ENCODE data around the gene KLF4.
"Not testable (repeated sequence)": the region's sequence is repeated elsewhere in the genome, so short reads cannot be mapped to it uniquely, and the experiment has no call there.

Gene KLF4

DNA sequence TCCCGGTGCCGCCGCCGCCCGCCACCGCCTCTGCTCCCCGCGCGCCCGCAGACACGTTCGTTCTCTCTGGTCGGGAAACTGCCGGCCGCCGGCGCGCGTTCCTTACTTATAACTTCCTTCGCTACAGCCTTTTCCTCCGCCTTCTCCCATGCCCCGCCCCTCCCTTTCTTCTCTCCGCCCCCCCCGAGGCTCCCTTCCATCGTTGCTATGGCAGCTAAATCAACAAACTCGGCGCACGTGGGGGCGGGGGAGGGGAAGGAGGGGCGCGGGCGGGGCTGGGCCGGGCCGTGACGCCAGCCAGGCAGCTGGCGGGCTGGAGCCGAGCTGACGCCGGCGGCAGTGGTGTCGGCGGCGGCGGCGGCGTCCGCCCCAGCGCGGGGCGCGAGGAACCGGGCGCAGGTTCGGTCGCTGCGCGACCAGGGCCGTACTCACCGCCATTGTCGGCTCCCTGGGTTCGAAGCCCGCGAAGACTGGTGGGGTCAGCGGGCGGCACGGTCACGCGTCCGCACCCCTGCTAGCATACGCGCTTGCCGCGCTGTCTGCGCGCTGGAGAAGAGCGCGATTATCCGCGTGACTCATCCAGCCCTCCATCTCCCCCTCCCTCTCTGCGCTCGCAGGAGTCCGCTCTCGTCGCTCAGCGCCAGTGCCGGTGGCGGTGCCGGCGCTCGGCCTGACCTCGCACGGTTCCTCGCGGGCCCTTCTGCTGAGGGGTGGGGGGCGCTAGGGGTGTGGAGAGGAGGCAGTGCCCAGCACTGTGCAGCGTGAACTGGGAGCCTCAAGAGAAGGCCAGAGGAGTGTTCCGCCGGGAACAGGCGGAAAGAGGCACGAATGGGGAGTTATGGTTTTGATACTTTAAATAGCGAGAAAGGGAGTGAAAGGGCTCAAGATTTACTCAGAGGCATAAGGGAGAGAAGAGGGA lies at the start of gene KLF4:
Gene KLF4 (minus strand): TSS at position 83 of the 919 bp plus-strand sequence. CDS start 597 bp downstream, outside the sequence.
- peak; percentile 85 for DNase-seq
- in situ Hi-C loops (cut with HindIII; ENCODE audit: low pct_ligation_motif_present, low pct_unique_long_range_greater_than_20kb, low sequenced_read_pairs): no loop called here

GRCh38 chr9:107536462-107536861 lies 46.9 kb upstream of the KLF4 start:
- in situ Hi-C loops (cut with HindIII; ENCODE audit: low pct_ligation_motif_present, low pct_unique_long_range_greater_than_20kb, low sequenced_read_pairs): no loop called here
- DNase-seq: no peak

- DNase-seq: no peak
- in situ Hi-C loops (cut with HindIII; ENCODE audit: low pct_ligation_motif_present, low pct_unique_long_range_greater_than_20kb, low sequenced_read_pairs): no loop called here
Measured at GRCh38 chr9:107534510-107535078, 45.0 kb upstream of the KLF4 start.

DNA sequence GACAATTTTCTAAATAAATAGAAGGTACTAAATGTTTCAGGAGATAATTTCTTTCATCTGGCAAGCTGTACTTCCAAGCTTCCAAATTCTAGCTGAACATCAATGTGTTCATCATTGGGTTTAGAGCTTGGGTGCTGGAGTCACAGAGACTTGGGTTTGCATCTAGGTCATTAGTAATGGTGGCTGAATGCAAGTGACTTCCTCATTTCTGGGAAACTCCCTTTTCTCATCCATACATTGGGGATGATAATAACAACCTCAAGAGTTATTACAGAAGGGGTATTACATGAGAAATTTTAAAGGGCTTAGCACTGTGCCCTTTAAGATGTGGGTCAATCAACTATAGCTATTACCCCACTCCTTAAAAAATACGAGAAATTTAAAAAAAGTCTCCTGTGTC lies 41.1 kb upstream of the KLF4 start:
- in situ Hi-C loops (cut with HindIII; ENCODE audit: low pct_ligation_motif_present, low pct_unique_long_range_greater_than_20kb, low sequenced_read_pairs): no loop called here
- DNase-seq: no peak

DNA sequence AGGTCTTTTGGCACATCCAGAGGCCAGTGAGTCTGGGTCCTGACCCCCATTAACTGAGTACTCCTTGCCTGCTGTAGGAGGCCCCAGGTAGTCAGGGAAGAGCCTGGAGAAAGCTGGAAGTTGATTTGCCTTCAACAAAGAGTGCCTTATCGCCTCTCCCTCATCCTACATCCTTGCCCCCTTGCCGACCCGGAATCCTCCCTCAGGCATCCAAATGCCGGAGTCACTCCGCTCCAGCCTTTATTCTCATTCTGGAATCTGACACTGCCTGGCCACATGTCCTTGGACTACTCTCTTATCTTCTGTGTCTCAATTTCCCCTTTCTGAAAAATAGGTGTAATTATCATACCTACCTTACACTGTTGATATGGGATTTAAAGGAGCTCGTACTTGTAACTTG lies 39.1 kb upstream of the KLF4 start:
- in situ Hi-C loops (cut with HindIII; ENCODE audit: low pct_ligation_motif_present, low pct_unique_long_range_greater_than_20kb, low sequenced_read_pairs): no loop called here
- no peak for DNase-seq

DNA sequence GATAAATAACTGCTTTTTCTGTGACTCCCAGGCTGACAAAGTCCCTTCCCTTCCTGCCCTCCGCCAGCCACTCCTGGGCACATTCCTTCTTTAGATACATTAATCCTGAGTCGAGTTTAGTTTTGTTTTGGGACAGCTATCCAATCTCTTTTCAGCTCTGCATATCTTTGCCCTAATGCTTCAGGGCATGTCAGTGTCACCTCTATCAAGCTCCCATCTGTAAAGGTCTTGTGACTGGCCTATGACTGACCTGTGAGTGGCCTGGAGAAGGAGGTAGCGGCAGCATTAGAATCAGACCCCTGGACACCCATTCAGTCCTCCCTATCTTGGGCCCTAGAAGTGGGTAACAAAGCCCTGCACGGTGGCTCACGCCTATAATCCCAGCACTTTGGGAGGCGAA lies 34.0 kb upstream of the KLF4 start:
- in situ Hi-C loops (cut with HindIII; ENCODE audit: low pct_ligation_motif_present, low pct_unique_long_range_greater_than_20kb, low sequenced_read_pairs): no loop called here
- no peak for DNase-seq

GRCh38 chr9:107520186-107520585 lies 30.6 kb upstream of the KLF4 start:
- in situ Hi-C loops (cut with HindIII; ENCODE audit: low pct_ligation_motif_present, low pct_unique_long_range_greater_than_20kb, low sequenced_read_pairs): no loop called here
- no peak for DNase-seq

GRCh38 chr9:107518037-107518807 lies 28.7 kb upstream of the KLF4 start:
- no peak for DNase-seq
- in situ Hi-C loops (cut with HindIII; ENCODE audit: low pct_ligation_motif_present, low pct_unique_long_range_greater_than_20kb, low sequenced_read_pairs): no loop called here

GRCh38 chr9:107513464-107514100 lies 24.0 kb upstream of the KLF4 start:
- no peak for DNase-seq
- in situ Hi-C loops (cut with HindIII; ENCODE audit: low pct_ligation_motif_present, low pct_unique_long_range_greater_than_20kb, low sequenced_read_pairs): no loop called here

DNA sequence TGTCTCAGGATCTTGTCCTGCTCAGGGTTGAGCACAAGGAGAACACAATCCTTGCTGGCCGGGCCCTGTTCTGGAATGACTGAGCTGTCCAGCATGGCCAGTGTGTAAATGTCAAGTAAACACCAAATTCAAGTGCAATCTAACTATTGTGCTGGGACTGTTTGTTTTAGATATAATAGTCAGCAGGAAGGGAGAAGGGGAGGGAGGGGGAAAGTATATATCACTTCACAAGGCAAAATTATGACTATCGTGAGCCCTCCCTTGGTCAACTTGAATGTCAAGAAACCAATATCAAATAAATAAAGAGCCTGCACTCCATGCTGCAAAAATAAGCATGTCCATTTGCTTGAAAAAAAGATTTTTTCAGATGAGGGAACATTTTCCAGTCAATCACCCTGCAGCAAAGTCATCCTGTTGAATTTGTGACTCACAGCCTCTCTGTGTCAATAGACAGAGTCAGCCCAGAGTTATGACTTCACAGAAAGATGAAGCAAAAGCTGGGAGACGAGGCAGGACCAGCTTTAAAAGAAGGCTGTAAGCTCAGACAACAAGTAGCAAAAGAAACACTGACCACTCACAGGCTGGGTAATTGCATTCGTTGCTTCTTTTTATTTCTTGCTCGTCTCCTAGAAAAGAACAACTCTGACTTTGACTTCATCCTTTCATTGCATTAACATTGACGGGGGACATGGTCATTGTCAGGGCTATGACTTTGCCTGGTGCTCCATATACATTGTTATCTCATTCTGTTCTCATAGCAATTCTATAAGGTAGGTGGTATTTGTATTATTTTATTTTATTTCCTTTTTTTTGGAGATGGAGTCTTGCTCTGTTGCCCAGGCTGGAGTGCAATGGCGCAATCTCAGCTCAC lies 15.3 kb upstream of the KLF4 start:
- DNase-seq: peak; percentile 45
- in situ Hi-C loops (cut with HindIII; ENCODE audit: low pct_ligation_motif_present, low pct_unique_long_range_greater_than_20kb, low sequenced_read_pairs): no loop called here

DNA sequence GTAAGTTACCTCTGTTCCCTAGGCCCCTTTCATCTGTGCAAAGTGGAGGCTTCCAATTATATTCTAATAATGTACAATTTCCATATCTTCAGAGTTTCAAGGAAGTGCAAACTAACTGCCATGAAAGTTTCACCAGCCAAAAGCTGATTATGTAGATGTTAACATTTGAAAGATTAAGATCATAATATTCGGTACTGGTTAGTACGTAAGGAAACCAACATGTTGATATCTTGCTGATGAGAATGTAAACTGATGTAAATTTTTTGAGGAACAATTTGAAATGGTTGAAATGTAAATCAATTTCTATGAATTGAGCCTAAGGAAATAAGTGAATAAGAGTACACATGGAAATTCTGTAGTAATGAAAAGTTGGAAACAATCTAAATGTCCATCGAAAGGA lies 12.9 kb upstream of the KLF4 start:
- no peak for DNase-seq
- in situ Hi-C loops (cut with HindIII; ENCODE audit: low pct_ligation_motif_present, low pct_unique_long_range_greater_than_20kb, low sequenced_read_pairs): no loop called here

DNA sequence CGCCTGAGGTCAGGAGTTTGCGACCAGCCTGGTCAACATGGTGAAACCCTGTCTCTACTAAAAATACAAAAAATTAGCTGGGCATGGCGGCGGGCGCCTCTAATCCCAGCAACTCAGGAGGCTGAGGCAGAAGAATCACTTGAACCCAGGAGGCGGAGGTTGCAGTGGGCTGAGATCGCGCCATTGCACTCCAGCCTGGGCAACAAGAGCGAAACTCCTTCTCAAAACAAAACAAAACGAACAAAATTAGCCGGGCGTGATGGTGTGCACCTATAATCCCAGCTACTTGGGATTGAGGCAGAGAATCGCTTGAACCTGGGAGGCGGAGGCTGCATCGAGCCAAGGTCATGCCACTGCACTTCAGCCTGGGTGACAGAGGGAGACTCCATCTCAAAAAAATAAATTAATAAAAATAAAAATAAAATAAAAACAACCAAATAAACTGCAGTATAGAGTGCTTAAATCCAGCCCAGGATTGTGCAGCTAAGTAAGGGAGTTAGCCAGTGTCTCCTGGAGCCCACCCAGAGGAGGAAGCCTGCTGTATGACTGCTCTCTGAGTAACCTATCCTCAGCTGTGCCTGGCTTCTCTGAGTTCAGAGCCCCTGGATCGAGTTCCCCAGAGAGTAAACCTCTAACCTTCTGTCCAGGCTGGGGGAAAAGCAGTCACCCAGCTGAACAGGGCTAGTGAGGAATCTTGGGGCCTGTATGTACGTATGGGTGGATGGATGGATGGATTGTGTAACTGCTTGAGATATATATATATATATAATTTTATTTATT lies 11.0 kb upstream of the KLF4 start:
- in situ Hi-C loops (cut with HindIII; ENCODE audit: low pct_ligation_motif_present, low pct_unique_long_range_greater_than_20kb, low sequenced_read_pairs); DNase-seq: not testable (repeated sequence)

DNA sequence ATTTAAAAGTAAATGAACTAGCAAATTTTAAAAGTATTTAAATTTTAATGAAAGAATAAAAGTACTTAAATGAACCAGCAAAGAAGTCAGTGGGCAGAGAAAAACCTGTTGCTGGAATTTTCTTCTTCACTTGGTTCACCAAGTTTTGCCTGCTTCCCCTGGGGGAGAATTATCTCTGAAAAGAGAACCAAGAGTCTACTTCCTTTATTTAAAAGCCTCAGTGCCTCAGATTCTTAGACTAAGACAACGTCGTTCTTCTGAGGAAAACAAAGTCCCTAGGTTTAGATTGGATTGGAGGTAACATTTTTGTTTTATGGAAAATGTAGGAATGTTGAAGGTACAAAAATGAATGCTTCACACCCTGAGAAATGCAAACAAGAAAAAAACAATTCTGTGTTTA lies 7.4 kb upstream of the KLF4 start:
- in situ Hi-C loops (cut with HindIII; ENCODE audit: low pct_ligation_motif_present, low pct_unique_long_range_greater_than_20kb, low sequenced_read_pairs): no loop called here
- DNase-seq: no peak

GRCh38 chr9:107492381-107492970 lies 2.9 kb upstream of the KLF4 start:
- in situ Hi-C loops (cut with HindIII; ENCODE audit: low pct_ligation_motif_present, low pct_unique_long_range_greater_than_20kb, low sequenced_read_pairs): no loop called here
- DNase-seq: no peak

- in situ Hi-C loops (cut with HindIII; ENCODE audit: low pct_ligation_motif_present, low pct_unique_long_range_greater_than_20kb, low sequenced_read_pairs): no loop called here
- DNase-seq: no peak
Measured at GRCh38 chr9:107491081-107492053, 1.8 kb upstream of the KLF4 start.

DNA sequence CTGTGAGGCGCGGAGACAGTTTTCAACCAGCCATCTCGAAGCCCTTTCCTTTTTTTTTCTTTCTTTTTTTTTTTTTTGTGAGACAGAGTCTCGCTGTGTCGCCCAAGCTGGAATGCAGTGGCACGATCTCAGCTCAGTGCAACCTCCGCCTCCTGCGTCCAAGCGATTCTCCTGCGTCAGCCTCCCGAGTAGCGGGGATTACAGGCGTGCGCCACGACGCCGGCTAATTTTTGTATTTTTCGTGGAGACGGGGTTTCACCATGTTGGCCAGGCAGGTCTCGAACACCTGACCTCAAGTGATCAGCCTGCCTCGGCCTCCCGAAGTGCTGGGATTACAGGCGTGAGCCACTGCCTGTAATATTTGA lies 1.0 kb upstream of the KLF4 start:
- DNase-seq; in situ Hi-C loops (cut with HindIII; ENCODE audit: low pct_ligation_motif_present, low pct_unique_long_range_greater_than_20kb, low sequenced_read_pairs): not testable (repeated sequence)
